Endothelial cell of umbilical vein (primary cell): ENCODE data around the gene SLC26A2. TPM values are rescaled to one million over a fixed set of nuclear protein-coding genes. Genes with fewer than 3 reads are reported as not detected.

Experiments used
- BruUV-seq: library from RNA; stranded (reverse); fragments of 400-500 nt; replicated peaks from 2 replicates; lab custom pipeline; 2021; lab: Mats Ljungman, UMichigan
- CTCF ChIA-PET: fragments of 300-600, 350-600 bp; sonication (Branson Sonifier 250); formaldehyde crosslinking; loops from one replicate; lab custom pipeline; 2021; ENCODE audit warnings: antibody characterized with exemption, inconsistent platforms; lab: Charles Lee
- POLR2A ChIA-PET: fragments of 300-600, 350-600 bp; sonication (Branson Sonifier 250); formaldehyde crosslinking; loops from one replicate; lab custom pipeline; 2021; ENCODE audit warnings: antibody characterized with exemption, inconsistent platforms; lab: Charles Lee
- DNase-seq: peaks from one replicate; pipeline ENCODE4 v3.0.0-alpha.2; 2011; ENCODE audit warnings: low read depth, low spot score
- FAIRE-seq: peaks from 2 replicates; lab custom pipeline; 2011; peaks lifted over from hg19 to GRCh38; lab: Jason Lieb, UNC
- H2AFZ ChIP-seq: 2 replicates; pipeline ENCODE4 v1.6.0; 2012; ENCODE audit warnings: low read depth, low read length, control low read depth, inconsistent platforms
- H3K27ac ChIP-seq: 2 replicates; pipeline ENCODE4 v1.5.1; 2011; ENCODE audit warnings: low read depth, mild to moderate bottlenecking, control low read depth, low read length, moderate library complexity; ENCODE audit not compliant: insufficient read depth
- H3K27me3 ChIP-seq, 2 experiments: 2 replicates each; pipeline versions ENCODE4 v1.6.0 to v1.6.1; 2011; ENCODE audit warnings: low read length in 2 of 2, mixed read lengths in 1 of 2; ENCODE audit not compliant: control insufficient read depth in 2 of 2, insufficient read depth in 2 of 2
- H3K36me3 ChIP-seq, 2 experiments: 2 replicates in 1 of 2; 3 replicates in 1 of 2; pipeline ENCODE4 v1.5.1; 2011; ENCODE audit warnings: low read length in 2 of 2, mild to moderate bottlenecking in 1 of 2, moderate library complexity in 1 of 2; ENCODE audit not compliant: control insufficient read depth in 2 of 2, insufficient read depth in 2 of 2; ENCODE audit errors: extremely low read depth in 1 of 2
- H3K4me1 ChIP-seq: 3 replicates; pipeline ENCODE4 v1.5.1; 2011; ENCODE audit warnings: mild to moderate bottlenecking, low read length; ENCODE audit not compliant: control insufficient read depth, insufficient read depth; ENCODE audit errors: extremely low read depth
- H3K4me2 ChIP-seq: 2 replicates; pipeline ENCODE4 v1.6.1; 2011; ENCODE audit warnings: low read length, control low read depth, mixed read lengths; ENCODE audit not compliant: insufficient read depth
- H3K4me3 ChIP-seq, 3 experiments: fragments of 200-600 bp in 1 of 3; sonication (generic), shearing (Covaris generic) in 1 of 3; replicated peaks in 1 of 3; 2 replicates each; pipeline ENCODE4 v1.5.1; 2011 to 2016; ENCODE audit warnings: control low read depth in 3 of 3, low read length in 3 of 3, mild to moderate bottlenecking in 2 of 3, inconsistent platforms in 1 of 3, low read depth in 1 of 3, moderate library complexity in 1 of 3; ENCODE audit not compliant: insufficient read depth in 1 of 3
- H3K79me2 ChIP-seq: 2 replicates; pipeline ENCODE4 v1.6.0; 2012; ENCODE audit warnings: low read length, inconsistent platforms; ENCODE audit not compliant: control insufficient read depth, insufficient read depth
- H3K9ac ChIP-seq: replicated peaks from 2 replicates; pipeline ENCODE3; 2011; ENCODE audit warnings: low read length, control low read depth; ENCODE audit not compliant: insufficient read depth; ENCODE audit errors: extremely low read depth
- H3K9me1 ChIP-seq: replicated peaks from 3 replicates; pipeline ENCODE4 v1.6.0; 2011; ENCODE audit warnings: mild to moderate bottlenecking, low read length; ENCODE audit not compliant: control insufficient read depth, insufficient read depth; ENCODE audit errors: extremely low read depth
- H3K9me3 ChIP-seq: replicated peaks from 2 replicates; pipeline ENCODE4 v1.5.1; 2012; ENCODE audit warnings: low read length, inconsistent platforms; ENCODE audit not compliant: control insufficient read depth, insufficient read depth
- H4K20me1 ChIP-seq: replicated peaks from 2 replicates; pipeline ENCODE3; 2011; ENCODE audit warnings: mild to moderate bottlenecking, low read length; ENCODE audit not compliant: control insufficient read depth, insufficient read depth; ENCODE audit errors: extremely low read depth
- EZH2 ChIP-seq: IDR thresholded peaks from 2 replicates; pipeline ENCODE4 v1.6.1; 2012; ENCODE audit warnings: borderline replicate concordance, low read depth, mild to moderate bottlenecking, moderate library complexity, low read length, inconsistent platforms; ENCODE audit not compliant: severe bottlenecking
- FOS ChIP-seq: IDR thresholded peaks from 2 replicates; pipeline ENCODE4 v1.6.1; 2011; ENCODE audit warnings: mild to moderate bottlenecking, low read length, moderate library complexity, borderline replicate concordance; ENCODE audit not compliant: insufficient read depth
- GATA2 ChIP-seq: IDR thresholded peaks from 2 replicates; pipeline ENCODE4 v1.7.0; 2011; ENCODE audit warnings: low read depth, mild to moderate bottlenecking, moderate library complexity, mixed read lengths, low read length; ENCODE audit not compliant: insufficient read length, insufficient read depth
- JUN ChIP-seq: IDR thresholded peaks from 2 replicates; pipeline ENCODE4 v1.6.1; 2011; ENCODE audit warnings: borderline replicate concordance, low read depth; ENCODE audit not compliant: insufficient read length, insufficient read depth
- MYC ChIP-seq: IDR thresholded peaks from one replicate; pipeline ENCODE4 v1.6.1; 2011; ENCODE audit warnings: mild to moderate bottlenecking, low read depth, low read length
- POLR2A ChIP-seq: IDR thresholded peaks from 2 replicates; pipeline ENCODE4 v1.6.1; 2012; ENCODE audit warnings: low read depth, mild to moderate bottlenecking, control low read depth, low read length
- POLR2AphosphoS5 ChIP-seq: IDR thresholded peaks from 2 replicates; pipeline ENCODE4 v1.6.1; 2012; ENCODE audit warnings: low read depth, mild to moderate bottlenecking, control low read depth, low read length, moderate library complexity; ENCODE audit not compliant: insufficient read depth
- dilution Hi-C: fragments of 300-500 bp; cut with MboI; formaldehyde crosslinking; loops from one replicate; pipeline ENCODE4 v1.15.0; 2019; ENCODE audit warnings: low sequenced_read_pairs; ENCODE audit not compliant: extremely low pct_ligation_motif_present
- intact Hi-C: fragments of 100-400 bp; cut with micrococcal nuclease; formaldehyde crosslinking; loops from one replicate; pipeline ENCODE4 v1.10.0; 2022
- polyA plus RNA-seq, 4 experiments: library from polyadenylated mRNA; depleted of rRNA in 3 of 4; stranded (reverse) in 3 of 4; unstranded in 1 of 4; fragments of >200 nt; gene quantifications; 2 replicates each; pipeline versions ENCODE4 v1.2.1 to v1.2.3, GENCODE V29; 2011 to 2012; ENCODE audit warnings: missing spikeins in 1 of 4
- total RNA-seq: library from RNA; stranded (reverse); gene quantifications from 2 replicates; pipeline ENCODE4 v1.2.3, GENCODE V29; 2021
- TF ChIP-seq, protein P1 (sequence below): IDR thresholded peaks from 2 replicates; pipeline ENCODE4 v1.6.1; 2011; ENCODE audit not compliant: insufficient read depth, insufficient read length
- TF ChIP-seq, protein P2 (sequence below), 2 donors: IDR thresholded peaks; 1 replicate in 1 of 2; 2 replicates in 1 of 2; pipeline ENCODE4 v1.5.1; 2011; ENCODE audit warnings: low read length in 2 of 2, mild to moderate bottlenecking in 2 of 2, moderate library complexity in 2 of 2, control low read depth in 1 of 2, inconsistent platforms in 1 of 2, low read depth in 1 of 2; ENCODE audit not compliant: insufficient read depth in 1 of 2; ENCODE audit errors: extremely low read depth in 1 of 2

SLC26A2 gene
- total and polyA plus RNA-seq, 2 donors (not counting 3 experiments of a cell fraction or from before 2014, with no cell fraction given), result 5.9 to 16.8 TPM

DNA sequence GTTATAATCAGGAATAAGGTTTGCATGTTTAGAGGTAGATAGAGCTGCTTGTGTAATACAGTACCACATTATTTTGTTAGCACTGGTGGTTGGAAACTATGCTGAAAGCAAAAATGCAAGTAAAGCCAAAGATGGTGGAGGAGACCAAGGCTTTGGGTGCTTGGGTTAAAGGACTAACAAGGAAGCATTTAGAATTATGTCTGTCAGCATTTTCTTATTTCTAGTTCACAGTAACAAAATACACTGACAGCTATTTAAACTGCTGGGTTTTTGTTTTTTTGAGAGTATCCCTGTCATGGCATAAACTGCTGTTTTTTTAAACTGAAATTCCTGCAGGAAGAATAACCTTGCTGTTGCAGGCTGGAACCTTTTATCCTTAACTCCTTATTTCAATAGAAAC, 46.5 kb downstream of the SLC26A2 start:
- Histone ChIP-seq H3K9me1 (no peaks in the 10 kb centered on the region), H4K20me1 (peaks cover 4% of the 10 kb centered on the region), H2AFZ (no peak overlapping the region), H3K9ac (no peak overlapping the region), H3K4me1 (peaks cover 9% of the 10 kb centered on the region), H3K4me2 (no peak overlapping the region), H3K4me3 (no peak overlapping the region), H3K27ac (no peak overlapping the region), H3K27me3 (no peaks in the 10 kb centered on the region), H3K79me2 (peaks cover 40% of the 10 kb centered on the region), H3K36me3 (peaks cover 14 to 23% of the 10 kb centered on the region in 2 experiments), H3K9me3 (no peaks in the 10 kb centered on the region)
- POLR2A ChIA-PET, result no interaction called here
- no TSS peak for BruUV-seq
- CTCF ChIA-PET, result interaction anchor here (0.8 to 3.9 kb wide), 4 partner anchors 10 to 154 kb away, joined by 3 to 16 read pairs (median 8); no protein-coding TSS in a partner anchor
- dilution Hi-C loops (no loop called here), intact Hi-C loops (no loop called here)
- DNase-seq, result no peak
- TF ChIP-seq, protein P1, sequence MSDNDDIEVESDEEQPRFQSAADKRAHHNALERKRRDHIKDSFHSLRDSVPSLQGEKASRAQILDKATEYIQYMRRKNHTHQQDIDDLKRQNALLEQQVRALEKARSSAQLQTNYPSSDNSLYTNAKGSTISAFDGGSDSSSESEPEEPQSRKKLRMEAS, result no peak
- TF ChIP-seq JUN (no peak), POLR2AphosphoS5 (no peak), MYC (no peak), POLR2A (no peak), FOS (no peak), EZH2 (no peak), GATA2 (no peak)
- TF ChIP-seq, protein P2, sequence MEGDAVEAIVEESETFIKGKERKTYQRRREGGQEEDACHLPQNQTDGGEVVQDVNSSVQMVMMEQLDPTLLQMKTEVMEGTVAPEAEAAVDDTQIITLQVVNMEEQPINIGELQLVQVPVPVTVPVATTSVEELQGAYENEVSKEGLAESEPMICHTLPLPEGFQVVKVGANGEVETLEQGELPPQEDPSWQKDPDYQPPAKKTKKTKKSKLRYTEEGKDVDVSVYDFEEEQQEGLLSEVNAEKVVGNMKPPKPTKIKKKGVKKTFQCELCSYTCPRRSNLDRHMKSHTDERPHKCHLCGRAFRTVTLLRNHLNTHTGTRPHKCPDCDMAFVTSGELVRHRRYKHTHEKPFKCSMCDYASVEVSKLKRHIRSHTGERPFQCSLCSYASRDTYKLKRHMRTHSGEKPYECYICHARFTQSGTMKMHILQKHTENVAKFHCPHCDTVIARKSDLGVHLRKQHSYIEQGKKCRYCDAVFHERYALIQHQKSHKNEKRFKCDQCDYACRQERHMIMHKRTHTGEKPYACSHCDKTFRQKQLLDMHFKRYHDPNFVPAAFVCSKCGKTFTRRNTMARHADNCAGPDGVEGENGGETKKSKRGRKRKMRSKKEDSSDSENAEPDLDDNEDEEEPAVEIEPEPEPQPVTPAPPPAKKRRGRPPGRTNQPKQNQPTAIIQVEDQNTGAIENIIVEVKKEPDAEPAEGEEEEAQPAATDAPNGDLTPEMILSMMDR (IDR thresholded peaks at IDR 0.05; ENCODE audit: extremely low read depth in 1 of 2, insufficient read depth in 1 of 2, low read depth in 1 of 2, low read length in 2 of 2), result no peak
- no peak for FAIRE-seq
